ENCODE results near the gene UBE2D2.

- TF ChIP-seq POLR2AphosphoS5 (IDR thresholded peaks at IDR 0.05; ENCODE audit: borderline replicate concordance, low read depth, low read length) (no peak), EZH2 (IDR thresholded peaks at IDR 0.05) (no peak)
Measured at GRCh38 chr5:139611703-139612584, 50.8 kb downstream of the UBE2D2 start.

Data from SK-N-MC (cell line).